Testis (tissue), 2 donors: ENCODE results near the gene C1QTNF9B.

Experiments
- CTCF ChIP-seq, 3 experiments: fragments of 450-650 bp in 2 of 3; fragments of 200-600 bp in 1 of 3; sonication (generic) in 1 of 3; IDR thresholded peaks; one replicate each; pipeline ENCODE4 v1.5.1; 2016 to 2019; ENCODE audit warnings: antibody characterized with exemption in 3 of 3, mild to moderate bottlenecking in 2 of 3, moderate library complexity in 1 of 3
- POLR2A ChIP-seq: fragments of 450-650 bp; IDR thresholded peaks from one replicate; pipeline ENCODE4 v1.6.1; 2017; ENCODE audit warnings: antibody characterized with exemption, mild to moderate bottlenecking, moderate library complexity

GRCh38 chr13:23856008-23856750 lies 41.1 kb downstream of the C1QTNF9B start:
- no peak for TF ChIP-seq CTCF (IDR thresholded peaks at IDR 0.05)
- TF ChIP-seq POLR2A = no peak
